Endothelial cell of umbilical vein (primary cell): Measurements from ENCODE around the gene CHRNE. TPM values are rescaled to one million over a fixed set of nuclear protein-coding genes. Genes with fewer than 3 reads are reported as not detected.
"Not testable (repeated sequence)": the region's sequence is repeated elsewhere in the genome, so short reads cannot be mapped to it uniquely, and the experiment has no call there.

Source experiments
- BruUV-seq: library from RNA; stranded (reverse); fragments of 400-500 nt; replicated peaks from 2 replicates; lab custom pipeline; 2021; lab: Mats Ljungman, UMichigan
- CTCF ChIA-PET: fragments of 300-600, 350-600 bp; sonication (Branson Sonifier 250); formaldehyde crosslinking; loops from one replicate; lab custom pipeline; 2021; ENCODE audit warnings: antibody characterized with exemption, inconsistent platforms; lab: Charles Lee
- POLR2A ChIA-PET: fragments of 300-600, 350-600 bp; sonication (Branson Sonifier 250); formaldehyde crosslinking; loops from one replicate; lab custom pipeline; 2021; ENCODE audit warnings: antibody characterized with exemption, inconsistent platforms; lab: Charles Lee
- DNase-seq: peaks from one replicate; pipeline ENCODE4 v3.0.0-alpha.2; 2011; ENCODE audit warnings: low read depth, low spot score
- FAIRE-seq: peaks from 2 replicates; lab custom pipeline; 2011; peaks lifted over from hg19 to GRCh38; lab: Jason Lieb, UNC
- H2AFZ ChIP-seq: 2 replicates; pipeline ENCODE4 v1.6.0; 2012; ENCODE audit warnings: low read depth, low read length, control low read depth, inconsistent platforms
- H3K27ac ChIP-seq: 2 replicates; pipeline ENCODE4 v1.5.1; 2011; ENCODE audit warnings: low read depth, mild to moderate bottlenecking, control low read depth, low read length, moderate library complexity; ENCODE audit not compliant: insufficient read depth
- H3K27me3 ChIP-seq, 2 experiments: 2 replicates each; pipeline versions ENCODE4 v1.6.0 to v1.6.1; 2011; ENCODE audit warnings: low read length in 2 of 2, mixed read lengths in 1 of 2; ENCODE audit not compliant: control insufficient read depth in 2 of 2, insufficient read depth in 2 of 2
- H3K36me3 ChIP-seq, 2 experiments: 2 replicates in 1 of 2; 3 replicates in 1 of 2; pipeline ENCODE4 v1.5.1; 2011; ENCODE audit warnings: low read length in 2 of 2, mild to moderate bottlenecking in 1 of 2, moderate library complexity in 1 of 2; ENCODE audit not compliant: control insufficient read depth in 2 of 2, insufficient read depth in 2 of 2; ENCODE audit errors: extremely low read depth in 1 of 2
- H3K4me1 ChIP-seq: 3 replicates; pipeline ENCODE4 v1.5.1; 2011; ENCODE audit warnings: mild to moderate bottlenecking, low read length; ENCODE audit not compliant: control insufficient read depth, insufficient read depth; ENCODE audit errors: extremely low read depth
- H3K4me2 ChIP-seq: 2 replicates; pipeline ENCODE4 v1.6.1; 2011; ENCODE audit warnings: low read length, control low read depth, mixed read lengths; ENCODE audit not compliant: insufficient read depth
- H3K4me3 ChIP-seq, 3 experiments: fragments of 200-600 bp in 1 of 3; sonication (generic), shearing (Covaris generic) in 1 of 3; replicated peaks in 1 of 3; 2 replicates each; pipeline ENCODE4 v1.5.1; 2011 to 2016; ENCODE audit warnings: control low read depth in 3 of 3, low read length in 3 of 3, mild to moderate bottlenecking in 2 of 3, inconsistent platforms in 1 of 3, low read depth in 1 of 3, moderate library complexity in 1 of 3; ENCODE audit not compliant: insufficient read depth in 1 of 3
- H3K79me2 ChIP-seq: 2 replicates; pipeline ENCODE4 v1.6.0; 2012; ENCODE audit warnings: low read length, inconsistent platforms; ENCODE audit not compliant: control insufficient read depth, insufficient read depth
- H3K9ac ChIP-seq: replicated peaks from 2 replicates; pipeline ENCODE3; 2011; ENCODE audit warnings: low read length, control low read depth; ENCODE audit not compliant: insufficient read depth; ENCODE audit errors: extremely low read depth
- H3K9me1 ChIP-seq: replicated peaks from 3 replicates; pipeline ENCODE4 v1.6.0; 2011; ENCODE audit warnings: mild to moderate bottlenecking, low read length; ENCODE audit not compliant: control insufficient read depth, insufficient read depth; ENCODE audit errors: extremely low read depth
- H3K9me3 ChIP-seq: replicated peaks from 2 replicates; pipeline ENCODE4 v1.5.1; 2012; ENCODE audit warnings: low read length, inconsistent platforms; ENCODE audit not compliant: control insufficient read depth, insufficient read depth
- H4K20me1 ChIP-seq: replicated peaks from 2 replicates; pipeline ENCODE3; 2011; ENCODE audit warnings: mild to moderate bottlenecking, low read length; ENCODE audit not compliant: control insufficient read depth, insufficient read depth; ENCODE audit errors: extremely low read depth
- dilution Hi-C: fragments of 300-500 bp; cut with MboI; formaldehyde crosslinking; loops from one replicate; pipeline ENCODE4 v1.15.0; 2019; ENCODE audit warnings: low sequenced_read_pairs; ENCODE audit not compliant: extremely low pct_ligation_motif_present
- intact Hi-C: fragments of 100-400 bp; cut with micrococcal nuclease; formaldehyde crosslinking; loops from one replicate; pipeline ENCODE4 v1.10.0; 2022
- polyA plus RNA-seq, 4 experiments: library from polyadenylated mRNA; depleted of rRNA in 3 of 4; stranded (reverse) in 3 of 4; unstranded in 1 of 4; fragments of >200 nt; gene quantifications; 2 replicates each; pipeline versions ENCODE4 v1.2.1 to v1.2.3, GENCODE V29; 2011 to 2012; ENCODE audit warnings: missing spikeins in 1 of 4
- total RNA-seq: library from RNA; stranded (reverse); gene quantifications from 2 replicates; pipeline ENCODE4 v1.2.3, GENCODE V29; 2021

Gene CHRNE
- total and polyA plus RNA-seq, 2 donors (not counting 3 experiments of a cell fraction or from before 2014, with no cell fraction given): 0.84 to 1.1 TPM

DNA sequence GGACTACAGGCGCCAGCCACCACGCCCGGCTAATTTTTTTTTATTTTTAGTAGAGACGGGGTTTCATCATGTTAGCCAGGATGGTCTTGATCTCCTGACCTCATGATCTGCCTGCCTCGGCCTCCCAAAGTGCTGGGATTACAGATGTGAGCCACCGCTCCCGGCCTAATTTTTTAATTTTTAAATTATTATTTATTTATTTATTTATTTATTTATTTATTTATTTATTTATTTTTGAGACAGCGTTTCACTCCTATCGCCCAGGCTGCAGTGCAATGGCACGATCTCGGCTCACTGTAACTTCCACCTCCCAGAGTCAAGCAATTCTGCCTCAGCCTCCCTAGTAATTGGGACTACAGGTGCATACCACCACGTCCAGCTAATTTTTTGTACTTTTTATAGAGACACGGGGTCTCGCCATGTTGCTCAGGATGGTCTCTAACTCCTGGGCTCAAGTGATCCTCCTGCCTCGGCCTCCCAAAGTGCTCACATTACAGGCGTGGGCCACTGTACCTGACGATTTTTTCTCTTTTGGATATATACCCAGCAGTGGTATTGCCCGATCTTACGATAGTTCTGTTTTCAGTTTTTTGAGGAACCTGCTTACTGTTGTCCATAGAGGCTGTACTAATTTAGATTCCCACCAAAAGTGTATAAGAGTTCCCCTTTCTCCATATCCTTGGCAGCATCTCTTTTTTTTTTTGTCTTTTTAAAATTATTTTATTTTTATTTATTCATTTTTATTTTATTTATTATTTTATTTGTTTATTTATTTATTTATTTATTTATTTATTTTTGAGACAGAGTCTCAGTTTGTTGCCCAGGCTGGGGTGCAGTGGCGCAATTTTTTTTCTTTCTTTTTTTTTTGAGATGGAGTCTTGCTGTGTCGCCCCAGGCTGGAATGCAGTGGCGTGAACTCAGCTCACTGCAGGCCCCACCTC, 33.6 kb downstream of the CHRNE start:
- CTCF ChIA-PET: interaction anchor here (0.7 kb wide), 1 partner anchor 83 kb away, joined by 4 read pairs; no protein-coding TSS in a partner anchor

DNA sequence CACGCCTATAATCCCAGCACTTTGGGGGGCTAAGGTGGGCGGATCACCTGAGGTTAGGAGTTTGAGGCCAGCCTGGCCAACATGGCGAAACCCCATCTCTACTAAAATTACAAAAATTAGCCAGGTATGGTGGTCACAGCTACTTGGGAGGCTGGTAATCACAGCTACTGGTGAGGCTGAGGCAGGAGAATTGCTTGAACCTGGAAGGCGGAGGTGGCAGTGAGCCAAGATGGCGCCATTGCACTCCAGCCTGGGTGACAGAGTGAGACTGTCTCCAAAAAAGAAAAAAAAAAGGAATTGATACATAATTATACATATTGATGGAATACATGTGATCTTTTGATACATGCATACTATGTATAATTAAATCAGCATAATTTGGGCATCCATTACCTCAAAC, 35.4 kb downstream of the CHRNE start:
- H3K79me2 ChIP-seq, H3K9me3 ChIP-seq, DNase-seq, BruUV-seq, H3K27me3 ChIP-seq, H2AFZ ChIP-seq, H3K9me1 ChIP-seq, H3K36me3 ChIP-seq, H4K20me1 ChIP-seq, H3K9ac ChIP-seq, H3K4me1 ChIP-seq, H3K4me2 ChIP-seq, POLR2A ChIA-PET, intact Hi-C loops, FAIRE-seq, dilution Hi-C loops, H3K4me3 ChIP-seq, H3K27ac ChIP-seq: not testable (repeated sequence)
- CTCF ChIA-PET: interaction anchor here (0.9 to 1.5 kb wide), 3 partner anchors 9 to 78 kb away, joined by 3 to 6 read pairs (median 3); no protein-coding TSS in a partner anchor

More for the DNA sequence above, 33.6 kb downstream of the CHRNE start:
- H3K4me2 ChIP-seq, FAIRE-seq, H4K20me1 ChIP-seq, dilution Hi-C loops, BruUV-seq, H3K4me1 ChIP-seq, H3K27me3 ChIP-seq, H3K4me3 ChIP-seq, intact Hi-C loops, POLR2A ChIA-PET, H3K27ac ChIP-seq, H3K79me2 ChIP-seq, DNase-seq, H3K9me1 ChIP-seq, H3K9me3 ChIP-seq, H3K36me3 ChIP-seq, H3K9ac ChIP-seq, H2AFZ ChIP-seq: not testable (repeated sequence)
